WTC11 (cell line): ENCODE data around the gene CDK18. TPM values are rescaled to one million over a fixed set of nuclear protein-coding genes. Genes with fewer than 3 reads are reported as not detected.

ENCODE experiments used
- ATAC-seq: fragments of 200-7000 bp; cut with Tn5 transposase; 2 replicates; pipeline ENCODE4 v1.10.0; 2021; ENCODE audit warnings: mild to moderate bottlenecking, moderate library complexity
- CTCF ChIA-PET: fragments of 300-600 bp; sonication (Branson Sonifier 250); formaldehyde crosslinking; loops from one replicate; lab custom pipeline; 2021; ENCODE audit warnings: antibody characterized with exemption; lab: Charles Lee
- POLR2A ChIA-PET: fragments of 350-600 bp; sonication (Branson Sonifier 250); formaldehyde crosslinking; loops from one replicate; lab custom pipeline; 2021; ENCODE audit warnings: antibody characterized with exemption; lab: Charles Lee
- DNase-seq: peaks from one replicate; pipeline ENCODE4 v3.0.0; 2021; ENCODE audit warnings: low spot score
- H3K27ac Mint-ChIP-seq: 2 replicates; pipeline ENCODE4 v1.8.0; 2021; ENCODE audit warnings: mixed read lengths
- H3K27me3 Mint-ChIP-seq: 2 replicates; pipeline ENCODE4 v1.8.0; 2021; ENCODE audit warnings: low read depth, mild to moderate bottlenecking, moderate library complexity, mixed read lengths
- H3K36me3 Mint-ChIP-seq: 2 replicates; pipeline ENCODE4 v1.8.0; 2021; ENCODE audit warnings: mixed read lengths
- H3K4me1 Mint-ChIP-seq: 2 replicates; pipeline ENCODE4 v1.8.0; 2022; ENCODE audit warnings: mixed read lengths
- H3K4me3 Mint-ChIP-seq: 2 replicates; pipeline ENCODE4 v1.8.0; 2021; ENCODE audit warnings: mild to moderate bottlenecking, moderate library complexity, mixed read lengths
- H3K9me3 Mint-ChIP-seq: 2 replicates; pipeline ENCODE4 v1.8.0; 2021; ENCODE audit warnings: mixed read lengths
- ATF1 ChIP-seq: sonication (generic); formaldehyde crosslinking; IDR thresholded peaks from 2 replicates; pipeline ENCODE4 v1.8.1; 2023; ENCODE audit warnings: mild to moderate bottlenecking, moderate library complexity, missing genetic modification reagents
- CBFB ChIP-seq: sonication (generic); formaldehyde crosslinking; IDR thresholded peaks from 2 replicates; pipeline ENCODE4 v1.8.1; 2022; ENCODE audit warnings: mild to moderate bottlenecking, low read depth, missing genetic modification reagents
- CREM ChIP-seq: sonication (generic); formaldehyde crosslinking; IDR thresholded peaks from 2 replicates; pipeline ENCODE4 v1.8.1; 2022; ENCODE audit warnings: mild to moderate bottlenecking, missing genetic modification reagents, moderate library complexity
- ELF4 ChIP-seq: sonication (generic); formaldehyde crosslinking; IDR thresholded peaks from 2 replicates; pipeline ENCODE4 v1.8.1; 2022; ENCODE audit warnings: low read depth, mild to moderate bottlenecking, moderate library complexity, missing genetic modification reagents
- ESRRA ChIP-seq: sonication (generic); formaldehyde crosslinking; IDR thresholded peaks from 2 replicates; pipeline ENCODE4 v1.8.1; 2022; ENCODE audit warnings: mild to moderate bottlenecking, missing genetic modification reagents, borderline replicate concordance
- NR1H2 ChIP-seq: sonication (generic); formaldehyde crosslinking; IDR thresholded peaks from 2 replicates; pipeline ENCODE4 v1.9.0; 2021; ENCODE audit warnings: mild to moderate bottlenecking, moderate library complexity, missing genetic modification reagents
- NR2C2 ChIP-seq: sonication (generic); formaldehyde crosslinking; IDR thresholded peaks from 2 replicates; pipeline ENCODE4 v1.8.0; 2022; ENCODE audit warnings: mild to moderate bottlenecking, missing genetic modification reagents
- OVOL2 ChIP-seq: fragments of 250-450 bp; sonication (Bioruptor Pico); IDR thresholded peaks from 2 replicates; pipeline ENCODE4 v1.9.0; 2021; ENCODE audit warnings: mild to moderate bottlenecking, borderline replicate concordance
- RELA ChIP-seq: sonication (generic); formaldehyde crosslinking; IDR thresholded peaks from 2 replicates; pipeline ENCODE4 v1.8.1; 2022; ENCODE audit warnings: missing genetic modification reagents, mild to moderate bottlenecking, borderline replicate concordance
- RORB ChIP-seq: fragments of 250-450 bp; sonication (Bioruptor Pico); IDR thresholded peaks from 2 replicates; pipeline ENCODE4 v1.9.0; 2021; ENCODE audit warnings: mild to moderate bottlenecking
- TEAD1 ChIP-seq: sonication (generic); formaldehyde crosslinking; IDR thresholded peaks from 2 replicates; pipeline ENCODE4 v1.8.0; 2022; ENCODE audit warnings: mild to moderate bottlenecking, missing genetic modification reagents
- ZBTB21 ChIP-seq: sonication (generic); formaldehyde crosslinking; IDR thresholded peaks from 2 replicates; pipeline ENCODE4 v1.8.1; 2023; ENCODE audit warnings: mild to moderate bottlenecking, missing genetic modification reagents, borderline replicate concordance
- ZNF671 ChIP-seq: fragments of 250-450 bp; sonication (Bioruptor Pico); IDR thresholded peaks from 2 replicates; pipeline ENCODE4 v1.8.0; 2021; ENCODE audit warnings: mild to moderate bottlenecking
- total RNA-seq: library from RNA; stranded (reverse); gene quantifications from 3 replicates; pipeline ENCODE4 v1.2.3, GENCODE V29; 2021
- TF ChIP-seq, protein P1 (sequence below): sonication (generic); formaldehyde crosslinking; IDR thresholded peaks from 2 replicates; pipeline ENCODE4 v1.8.0; 2023; ENCODE audit warnings: missing genetic modification reagents
- TF ChIP-seq, protein P2 (sequence below): fragments of 250-450 bp; sonication (Bioruptor Pico); conservative IDR thresholded peaks from 2 replicates; pipeline ENCODE4 v1.9.0; 2021; ENCODE audit warnings: mild to moderate bottlenecking
- TF ChIP-seq, protein P3 (sequence below): fragments of 250-450 bp; sonication (Bioruptor Pico); IDR thresholded peaks from 2 replicates; pipeline ENCODE4 v2.1.2; 2022; ENCODE audit warnings: mild to moderate bottlenecking, moderate library complexity
- TF ChIP-seq, protein P4 (sequence below): sonication (generic); formaldehyde crosslinking; IDR thresholded peaks from 2 replicates; pipeline ENCODE4 v1.8.1; 2023; ENCODE audit warnings: mild to moderate bottlenecking, missing genetic modification reagents, moderate library complexity
- TF ChIP-seq, protein P5 (sequence below): sonication (generic); formaldehyde crosslinking; IDR thresholded peaks from 2 replicates; pipeline ENCODE4 v1.8.0; 2022; ENCODE audit warnings: mild to moderate bottlenecking, missing genetic modification reagents
- TF ChIP-seq, protein P6 (sequence below): fragments of 250-450 bp; sonication (Bioruptor Pico); IDR thresholded peaks from 2 replicates; pipeline ENCODE4 v1.9.0; 2021; ENCODE audit warnings: mild to moderate bottlenecking, borderline replicate concordance

Gene CDK18
- total RNA-seq, 1 experiment from 2014 or later, result 71.9 TPM

DNA sequence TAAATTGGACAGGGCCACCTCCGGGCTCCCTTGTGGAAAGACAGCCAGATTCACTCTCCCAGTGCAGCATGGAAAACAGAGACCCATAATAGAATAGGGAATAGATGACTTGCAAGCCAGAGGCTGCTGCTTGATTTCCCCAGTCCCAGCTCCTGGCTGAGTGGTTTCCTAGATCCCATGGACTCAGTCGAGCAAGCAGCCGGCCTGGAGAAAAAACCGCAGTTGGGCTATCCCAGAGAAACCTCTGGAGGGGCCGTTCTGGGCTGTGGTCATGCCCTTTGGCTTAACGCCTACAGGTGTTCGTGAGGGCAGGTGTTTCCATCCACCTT lies 65.7 kb downstream of the CDK18 start (continued):
- TF ChIP-seq, protein P1, sequence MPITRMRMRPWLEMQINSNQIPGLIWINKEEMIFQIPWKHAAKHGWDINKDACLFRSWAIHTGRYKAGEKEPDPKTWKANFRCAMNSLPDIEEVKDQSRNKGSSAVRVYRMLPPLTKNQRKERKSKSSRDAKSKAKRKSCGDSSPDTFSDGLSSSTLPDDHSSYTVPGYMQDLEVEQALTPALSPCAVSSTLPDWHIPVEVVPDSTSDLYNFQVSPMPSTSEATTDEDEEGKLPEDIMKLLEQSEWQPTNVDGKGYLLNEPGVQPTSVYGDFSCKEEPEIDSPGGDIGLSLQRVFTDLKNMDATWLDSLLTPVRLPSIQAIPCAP, result no peak
- TF ChIP-seq, protein P2, sequence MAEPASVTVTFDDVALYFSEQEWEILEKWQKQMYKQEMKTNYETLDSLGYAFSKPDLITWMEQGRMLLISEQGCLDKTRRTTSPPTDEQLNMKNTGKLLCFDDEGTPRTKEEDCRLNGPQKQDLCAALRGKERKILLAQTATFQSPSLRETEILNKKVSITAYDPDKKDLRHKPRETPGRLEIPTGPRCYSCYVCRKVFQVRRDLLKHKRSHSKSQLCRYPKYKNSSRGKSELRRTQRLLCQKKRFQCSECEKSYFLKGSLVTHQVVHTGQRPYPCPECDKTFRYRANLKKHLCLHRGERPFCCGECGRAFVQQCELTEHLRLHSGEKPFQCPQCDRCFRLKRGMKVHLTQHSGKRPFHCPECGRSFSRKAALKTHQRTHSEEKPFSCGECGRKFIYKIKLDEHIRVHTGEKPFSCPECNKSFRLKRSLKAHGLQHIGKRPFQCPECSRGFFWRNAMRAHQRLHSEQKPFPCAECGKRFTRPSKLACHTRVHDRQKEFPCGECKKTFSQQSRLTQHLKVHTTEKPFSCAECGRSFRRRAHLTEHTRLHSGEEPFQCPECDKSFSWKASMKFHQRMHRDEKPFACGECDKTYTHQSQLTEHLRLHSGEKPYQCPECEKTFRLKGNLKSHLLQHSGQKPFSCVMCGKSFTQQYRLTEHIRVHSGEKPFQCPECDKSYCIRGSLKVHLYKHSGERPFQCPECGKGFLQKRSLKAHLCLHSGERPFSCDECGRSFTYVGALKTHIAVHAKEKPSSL, result no peak
- TF ChIP-seq ATF1 (CRISPR knock-in tag), result no peak
- no peak for TF ChIP-seq ESRRA (CRISPR knock-in tag)
- no peak for TF ChIP-seq OVOL2 (CRISPR knock-in tag)
- TF ChIP-seq TEAD1 (CRISPR knock-in tag), result no peak
- TF ChIP-seq RORB (CRISPR knock-in tag), result no peak
- no peak for TF ChIP-seq ZNF671 (CRISPR knock-in tag)

DNA sequence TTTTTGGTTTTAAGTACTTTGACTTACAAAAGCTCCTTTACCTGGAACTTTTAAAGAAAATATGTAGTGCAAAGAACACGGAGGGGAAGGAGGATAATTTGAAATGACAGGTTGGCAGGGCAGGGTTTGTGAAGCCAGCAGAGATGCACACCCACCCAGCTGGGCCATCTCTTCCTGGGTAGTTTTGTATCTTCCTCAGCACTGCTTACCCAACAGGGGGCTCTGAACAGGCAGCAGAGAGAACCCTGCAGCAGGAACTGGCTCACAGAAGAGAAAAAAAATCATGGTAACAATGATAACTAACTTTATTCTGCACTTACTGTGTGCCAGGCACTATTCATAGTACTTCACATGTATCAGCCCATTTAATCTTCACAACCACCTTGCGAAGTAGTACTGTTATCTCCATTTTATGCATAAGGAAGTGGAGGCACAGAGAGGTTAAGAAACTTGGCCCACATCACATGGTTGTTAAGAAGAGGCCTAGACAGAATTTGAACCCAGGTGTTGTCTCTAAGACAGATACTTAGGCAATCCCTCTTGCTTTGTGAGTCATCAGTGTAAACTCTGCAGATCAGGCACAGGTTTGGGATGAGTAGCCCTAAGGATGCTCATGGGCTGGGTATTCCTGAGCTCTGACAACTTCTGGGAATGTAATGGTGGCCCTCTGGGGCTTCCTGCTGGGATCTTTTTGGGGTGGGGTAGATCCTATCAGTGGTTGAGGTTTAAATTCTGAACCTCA lies 66.5 kb downstream of the CDK18 start:
- H3K36me3 Mint-ChIP-seq, result no peaks in the 10 kb centered on the region
- ATAC-seq (no peak), DNase-seq (no peak)
- H3K9me3 Mint-ChIP-seq, result no peaks in the 10 kb centered on the region
- no peak overlapping the region for H3K27ac Mint-ChIP-seq
- POLR2A ChIA-PET, result no interaction called here
- TF ChIP-seq NR2C2, result no peak
- TF ChIP-seq CREM, result no peak
- no peak for TF ChIP-seq NR1H2 (CRISPR knock-in tag)
- TF ChIP-seq CBFB (CRISPR knock-in tag), result no peak
- TF ChIP-seq TEAD1 (CRISPR knock-in tag), result no peak
- TF ChIP-seq RELA (CRISPR knock-in tag), result no peak
- TF ChIP-seq ELF4 (CRISPR knock-in tag), result no peak
- TF ChIP-seq, protein P3, sequence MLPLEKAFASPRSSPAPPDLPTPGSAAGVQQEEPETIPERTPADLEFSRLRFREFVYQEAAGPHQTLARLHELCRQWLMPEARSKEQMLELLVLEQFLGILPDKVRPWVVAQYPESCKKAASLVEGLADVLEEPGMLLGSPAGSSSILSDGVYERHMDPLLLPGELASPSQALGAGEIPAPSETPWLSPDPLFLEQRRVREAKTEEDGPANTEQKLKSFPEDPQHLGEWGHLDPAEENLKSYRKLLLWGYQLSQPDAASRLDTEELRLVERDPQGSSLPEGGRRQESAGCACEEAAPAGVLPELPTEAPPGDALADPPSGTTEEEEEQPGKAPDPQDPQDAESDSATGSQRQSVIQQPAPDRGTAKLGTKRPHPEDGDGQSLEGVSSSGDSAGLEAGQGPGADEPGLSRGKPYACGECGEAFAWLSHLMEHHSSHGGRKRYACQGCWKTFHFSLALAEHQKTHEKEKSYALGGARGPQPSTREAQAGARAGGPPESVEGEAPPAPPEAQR (CRISPR knock-in tag), result no peak
- no peak for TF ChIP-seq ZBTB21 (CRISPR knock-in tag)
- H3K4me3 Mint-ChIP-seq, result no peak overlapping the region
- CTCF ChIA-PET, result interaction anchor here (0.7 to 3.5 kb wide), 13 partner anchors 13 to 217 kb away, joined by 3 to 22 read pairs (median 6); no protein-coding TSS in a partner anchor
- H3K4me1 Mint-ChIP-seq, result peaks cover 8% of the 10 kb centered on the region
- H3K27me3 Mint-ChIP-seq, result peaks cover 71% of the 10 kb centered on the region

DNA sequence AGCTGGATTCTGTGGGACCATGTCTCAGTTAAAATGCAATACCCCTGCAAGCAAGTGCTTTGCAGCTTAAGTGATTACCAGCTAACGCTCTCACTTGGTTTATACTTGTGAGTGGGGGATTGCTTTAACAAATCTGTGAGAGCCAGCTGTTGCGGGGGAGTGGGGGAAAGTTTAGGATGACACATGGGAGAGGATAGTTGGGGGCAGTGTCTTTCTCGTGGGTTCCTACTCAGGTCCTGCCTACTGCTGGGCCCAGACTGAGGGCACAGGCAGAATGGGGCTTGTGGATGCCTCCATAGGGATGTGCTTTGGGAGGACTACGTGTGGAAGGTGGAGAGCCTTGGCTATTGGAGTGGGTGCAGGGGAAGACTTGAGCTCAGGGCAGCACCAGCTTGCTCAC lies 67.3 kb downstream of the CDK18 start:
- H3K36me3 Mint-ChIP-seq, result no peaks in the 10 kb centered on the region
- ChIA-PET CTCF (interaction anchor here (0.7 to 3.5 kb wide), 12 partner anchors 12 to 218 kb away, joined by 3 to 22 read pairs (median 5); no protein-coding TSS in a partner anchor), POLR2A (interaction anchor here (0.6 kb wide), 1 partner anchor 239 kb away, joined by 3 read pairs; no protein-coding TSS in a partner anchor)
- peaks cover 63% of the 10 kb centered on the region for H3K27me3 Mint-ChIP-seq
- peaks cover 8% of the 10 kb centered on the region for H3K4me1 Mint-ChIP-seq
- no peaks in the 10 kb centered on the region for H3K9me3 Mint-ChIP-seq
- no peak overlapping the region for H3K4me3 Mint-ChIP-seq
- ATAC-seq (no peak), DNase-seq (no peak)
- H3K27ac Mint-ChIP-seq, result no peak overlapping the region
- TF ChIP-seq, protein P4, sequence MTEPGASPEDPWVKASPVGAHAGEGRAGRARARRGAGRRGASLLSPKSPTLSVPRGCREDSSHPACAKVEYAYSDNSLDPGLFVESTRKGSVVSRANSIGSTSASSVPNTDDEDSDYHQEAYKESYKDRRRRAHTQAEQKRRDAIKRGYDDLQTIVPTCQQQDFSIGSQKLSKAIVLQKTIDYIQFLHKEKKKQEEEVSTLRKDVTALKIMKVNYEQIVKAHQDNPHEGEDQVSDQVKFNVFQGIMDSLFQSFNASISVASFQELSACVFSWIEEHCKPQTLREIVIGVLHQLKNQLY, result no peak
- TF ChIP-seq TEAD1 (CRISPR knock-in tag), result no peak
- TF ChIP-seq, protein P5, sequence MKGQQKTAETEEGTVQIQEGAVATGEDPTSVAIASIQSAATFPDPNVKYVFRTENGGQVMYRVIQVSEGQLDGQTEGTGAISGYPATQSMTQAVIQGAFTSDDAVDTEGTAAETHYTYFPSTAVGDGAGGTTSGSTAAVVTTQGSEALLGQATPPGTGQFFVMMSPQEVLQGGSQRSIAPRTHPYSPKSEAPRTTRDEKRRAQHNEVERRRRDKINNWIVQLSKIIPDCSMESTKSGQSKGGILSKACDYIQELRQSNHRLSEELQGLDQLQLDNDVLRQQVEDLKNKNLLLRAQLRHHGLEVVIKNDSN (CRISPR knock-in tag), result no peak
- TF ChIP-seq CREM, result no peak
- TF ChIP-seq, protein P6, sequence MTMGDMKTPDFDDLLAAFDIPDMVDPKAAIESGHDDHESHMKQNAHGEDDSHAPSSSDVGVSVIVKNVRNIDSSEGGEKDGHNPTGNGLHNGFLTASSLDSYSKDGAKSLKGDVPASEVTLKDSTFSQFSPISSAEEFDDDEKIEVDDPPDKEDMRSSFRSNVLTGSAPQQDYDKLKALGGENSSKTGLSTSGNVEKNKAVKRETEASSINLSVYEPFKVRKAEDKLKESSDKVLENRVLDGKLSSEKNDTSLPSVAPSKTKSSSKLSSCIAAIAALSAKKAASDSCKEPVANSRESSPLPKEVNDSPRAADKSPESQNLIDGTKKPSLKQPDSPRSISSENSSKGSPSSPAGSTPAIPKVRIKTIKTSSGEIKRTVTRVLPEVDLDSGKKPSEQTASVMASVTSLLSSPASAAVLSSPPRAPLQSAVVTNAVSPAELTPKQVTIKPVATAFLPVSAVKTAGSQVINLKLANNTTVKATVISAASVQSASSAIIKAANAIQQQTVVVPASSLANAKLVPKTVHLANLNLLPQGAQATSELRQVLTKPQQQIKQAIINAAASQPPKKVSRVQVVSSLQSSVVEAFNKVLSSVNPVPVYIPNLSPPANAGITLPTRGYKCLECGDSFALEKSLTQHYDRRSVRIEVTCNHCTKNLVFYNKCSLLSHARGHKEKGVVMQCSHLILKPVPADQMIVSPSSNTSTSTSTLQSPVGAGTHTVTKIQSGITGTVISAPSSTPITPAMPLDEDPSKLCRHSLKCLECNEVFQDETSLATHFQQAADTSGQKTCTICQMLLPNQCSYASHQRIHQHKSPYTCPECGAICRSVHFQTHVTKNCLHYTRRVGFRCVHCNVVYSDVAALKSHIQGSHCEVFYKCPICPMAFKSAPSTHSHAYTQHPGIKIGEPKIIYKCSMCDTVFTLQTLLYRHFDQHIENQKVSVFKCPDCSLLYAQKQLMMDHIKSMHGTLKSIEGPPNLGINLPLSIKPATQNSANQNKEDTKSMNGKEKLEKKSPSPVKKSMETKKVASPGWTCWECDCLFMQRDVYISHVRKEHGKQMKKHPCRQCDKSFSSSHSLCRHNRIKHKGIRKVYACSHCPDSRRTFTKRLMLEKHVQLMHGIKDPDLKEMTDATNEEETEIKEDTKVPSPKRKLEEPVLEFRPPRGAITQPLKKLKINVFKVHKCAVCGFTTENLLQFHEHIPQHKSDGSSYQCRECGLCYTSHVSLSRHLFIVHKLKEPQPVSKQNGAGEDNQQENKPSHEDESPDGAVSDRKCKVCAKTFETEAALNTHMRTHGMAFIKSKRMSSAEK (CRISPR knock-in tag), result no peak
